Measurements from ENCODE around the gene YARS2. TPM values are rescaled to one million over a fixed set of nuclear protein-coding genes. Genes with fewer than 3 reads are reported as not detected.

YARS2 gene
- total and polyA plus RNA-seq, 2 of the 13 experiments (the other 11 are each of a cell fraction or from before 2014, with no cell fraction given): 17.9 to 39.6 TPM

- no peaks in the 10 kb centered on the region for H3K79me2 ChIP-seq (ENCODE audit: insufficient read depth, low read length)
- DNase-seq (ENCODE audit: low spot score): no peak
- intact Hi-C loops (cut with micrococcal nuclease; ENCODE audit: unreplicated experiment): no loop called here
- H4K20me1 ChIP-seq (ENCODE audit: insufficient read depth, low read length): no peaks in the 10 kb centered on the region
- no peaks in the 10 kb centered on the region for H3K4me1 ChIP-seq (ENCODE audit: insufficient read depth, low read length)
- H3K9ac ChIP-seq (ENCODE audit: insufficient read depth, low read depth, low read length): no peak overlapping the region
- H3K4me2 ChIP-seq (ENCODE audit: low read depth, low read length): no peak overlapping the region
- no peaks in the 10 kb centered on the region for H3K27me3 ChIP-seq (ENCODE audit: control insufficient read depth in 1 of 2, insufficient read depth in 2 of 2, low read length in 2 of 2)
- in situ Hi-C loops (cut with HindIII; ENCODE audit: extremely low pct_ligation_motif_present, low pct_unique_long_range_greater_than_20kb): no loop called here
- FAIRE-seq: no peak
- 67% methylated on average over 1 of the region's 1 CpG for WGBS (ENCODE audit: low lambda C conversion rate)
- ChIA-PET CTCF (ENCODE audit: low intra/inter-chr PET ratio, low total read pairs) (no interaction called here), POLR2A (no interaction called here)
- H3K4me3 ChIP-seq (replicated peaks in 1 of 3; ENCODE audit: insufficient read depth in 1 of 3, low read depth in 2 of 3, low read length in 3 of 3): no peak overlapping the region
- H3K27ac ChIP-seq (ENCODE audit: extremely low read length, insufficient read depth, low read length): no peak overlapping the region
- TF ChIP-seq BATF2 (CRISPR knock-in tag; IDR thresholded peaks at IDR 0.05) (no peak), CREM (IDR thresholded peaks at IDR 0.05) (no peak), CREM (CRISPR knock-in tag; IDR thresholded peaks at IDR 0.05) (no peak), KDM5B (CRISPR knock-in tag; IDR thresholded peaks at IDR 0.05; ENCODE audit: borderline replicate concordance) (no peak), SMAD3 (CRISPR knock-in tag; IDR thresholded peaks at IDR 0.05) (no peak), ZNF326 (CRISPR knock-in tag; IDR thresholded peaks at IDR 0.05; ENCODE audit: borderline replicate concordance) (no peak), ZNF10 (CRISPR knock-in tag; IDR thresholded peaks at IDR 0.05; ENCODE audit: borderline replicate concordance, low read depth) (no peak), ZNF556 (CRISPR knock-in tag; IDR thresholded peaks at IDR 0.05; ENCODE audit: borderline replicate concordance) (no peak), ATF6 (CRISPR knock-in tag; conservative IDR thresholded peaks at IDR 0.05) (no peak), ISL2 (CRISPR knock-in tag; IDR thresholded peaks at IDR 0.05) (no peak), ZBTB49 (CRISPR knock-in tag; IDR thresholded peaks at IDR 0.05; ENCODE audit: borderline replicate concordance) (no peak), RNF2 (conservative IDR thresholded peaks at IDR 0.05; ENCODE audit: low read depth) (no peak), LCORL (IDR thresholded peaks at IDR 0.05) (no peak), LCORL (CRISPR knock-in tag; IDR thresholded peaks at IDR 0.05) (no peak), AGO1 (IDR thresholded peaks at IDR 0.05; ENCODE audit: low read depth, low read length, poor library complexity, severe bottlenecking) (no peak), ZFX (CRISPR knock-in tag; IDR thresholded peaks at IDR 0.05; ENCODE audit: low read depth) (no peak), NCOA1 (CRISPR knock-in tag; IDR thresholded peaks at IDR 0.05) (no peak)
- ATAC-seq: no peak
- no TSS peak for BruUV-seq (replicated peaks)
- H2AFZ ChIP-seq (ENCODE audit: low read length): no peak overlapping the region
- no peaks in the 10 kb centered on the region for H3K36me3 ChIP-seq (replicated peaks in 1 of 2; ENCODE audit: control insufficient read depth in 1 of 2, insufficient read depth in 2 of 2, low read length in 2 of 2)
- H3K9me3 ChIP-seq (ENCODE audit: low read length): no peaks in the 10 kb centered on the region
These were observed 24.4 kb upstream of the YARS2 start for GRCh38 chr12:32780071-32780470.

Data from HepG2 (cell line).